DOHH2 (cell line): ENCODE results near the gene GJD3.

Experiments
- CTCF ChIP-seq: fragments of 200-600 bp; sonication (generic); IDR thresholded peaks from one replicate; pipeline ENCODE4 v1.5.1; 2014; ENCODE audit warnings: antibody characterized with exemption, mild to moderate bottlenecking, low read depth, low read length; ENCODE audit not compliant: poor library complexity, severe bottlenecking
- EZH2phosphoT487 ChIP-seq: fragments of 200-600 bp; sonication (generic); IDR thresholded peaks from 2 replicates; pipeline ENCODE4 v1.6.1; 2017; ENCODE audit warnings: borderline replicate concordance, mild to moderate bottlenecking, antibody characterized with exemption, low read length, moderate library complexity, mixed read lengths

GRCh38 chr17:40348136-40348504, 16.4 kb downstream of the GJD3 start:
- TF ChIP-seq CTCF = no peak
- no peak for TF ChIP-seq EZH2phosphoT487
